ENCODE data around the gene RPS19.

DNA sequence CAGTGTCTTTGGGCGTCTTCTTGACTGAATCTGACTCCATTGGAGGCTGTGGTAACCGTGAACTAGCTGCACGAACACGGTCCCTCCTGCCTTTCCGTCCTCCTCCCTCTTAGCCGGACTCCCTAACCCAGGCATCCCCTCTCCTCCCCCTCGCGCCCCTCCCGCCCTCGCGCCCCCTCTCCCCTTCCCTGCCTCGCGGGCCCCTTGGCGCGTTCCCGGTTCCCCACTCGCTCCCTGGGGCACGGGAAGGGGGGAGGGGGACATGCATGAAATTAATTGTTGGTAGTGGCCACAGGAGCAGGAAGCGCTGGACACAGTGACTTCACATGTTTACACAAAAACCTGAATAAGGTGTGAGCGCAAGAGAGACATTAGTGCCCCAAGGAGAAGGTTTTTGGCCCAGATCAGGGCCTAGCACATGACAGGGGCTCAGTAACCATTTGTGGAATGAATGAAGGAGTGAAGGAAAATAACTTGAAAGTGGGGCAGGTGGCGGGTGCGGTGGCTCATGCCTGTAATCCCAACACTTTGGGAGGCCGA lies 14.9 kb upstream of the RPS19 start:
- TF ChIP-seq POLR2A (IDR thresholded peaks at IDR 0.05) (no peak), POLR2AphosphoS5 (IDR thresholded peaks at IDR 0.05) (no peak), EP300 (IDR thresholded peaks at IDR 0.05; ENCODE audit: low read depth) (no peak)
- TF ChIP-seq, protein P1, sequence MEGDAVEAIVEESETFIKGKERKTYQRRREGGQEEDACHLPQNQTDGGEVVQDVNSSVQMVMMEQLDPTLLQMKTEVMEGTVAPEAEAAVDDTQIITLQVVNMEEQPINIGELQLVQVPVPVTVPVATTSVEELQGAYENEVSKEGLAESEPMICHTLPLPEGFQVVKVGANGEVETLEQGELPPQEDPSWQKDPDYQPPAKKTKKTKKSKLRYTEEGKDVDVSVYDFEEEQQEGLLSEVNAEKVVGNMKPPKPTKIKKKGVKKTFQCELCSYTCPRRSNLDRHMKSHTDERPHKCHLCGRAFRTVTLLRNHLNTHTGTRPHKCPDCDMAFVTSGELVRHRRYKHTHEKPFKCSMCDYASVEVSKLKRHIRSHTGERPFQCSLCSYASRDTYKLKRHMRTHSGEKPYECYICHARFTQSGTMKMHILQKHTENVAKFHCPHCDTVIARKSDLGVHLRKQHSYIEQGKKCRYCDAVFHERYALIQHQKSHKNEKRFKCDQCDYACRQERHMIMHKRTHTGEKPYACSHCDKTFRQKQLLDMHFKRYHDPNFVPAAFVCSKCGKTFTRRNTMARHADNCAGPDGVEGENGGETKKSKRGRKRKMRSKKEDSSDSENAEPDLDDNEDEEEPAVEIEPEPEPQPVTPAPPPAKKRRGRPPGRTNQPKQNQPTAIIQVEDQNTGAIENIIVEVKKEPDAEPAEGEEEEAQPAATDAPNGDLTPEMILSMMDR (IDR thresholded peaks at IDR 0.05) = no peak
